GM18505 (cell line): ENCODE data around the gene EXOC8.

Experiments used
- ATAC-seq: cut with Tn5 transposase; IDR thresholded peaks from one replicate; pipeline ENCODE4 v1.9.1; 2021; ENCODE audit not compliant: unreplicated experiment
- POLR2A ChIP-seq: IDR thresholded peaks from 4 replicates; pipeline ENCODE4 v1.6.1; 2011; ENCODE audit warnings: borderline replicate concordance; ENCODE audit not compliant: insufficient read depth, insufficient read length; ENCODE audit errors: extremely low read depth

Gene EXOC8

GRCh38 chr1:231315887-231316286 is 21.8 kb downstream of the EXOC8 start:
- peak; percentile 74 for ATAC-seq
- TF ChIP-seq POLR2A = no peak

- ATAC-seq = no peak
- no peak for TF ChIP-seq POLR2A
These were observed 24.0 kb downstream of the EXOC8 start for GRCh38 chr1:231313661-231314060.

DNA sequence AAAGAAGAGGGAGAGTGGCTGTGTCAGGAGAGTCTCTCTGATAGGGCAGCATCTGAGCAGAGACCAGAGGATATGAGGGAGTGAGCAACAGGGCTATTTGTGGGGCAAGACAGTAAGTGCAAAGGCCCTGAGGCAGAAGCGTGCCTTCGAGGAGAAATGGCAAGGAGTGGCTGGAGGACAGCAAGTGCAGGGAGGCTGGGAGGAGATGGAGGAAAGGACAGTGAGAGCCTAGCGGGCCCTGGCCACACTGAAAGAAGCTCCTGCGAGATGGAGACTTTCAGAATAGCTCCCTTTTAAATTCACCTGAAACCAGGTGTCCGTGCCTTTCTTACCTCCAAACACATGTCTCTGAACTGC is 25.2 kb downstream of the EXOC8 start:
- ATAC-seq = no peak
- no peak for TF ChIP-seq POLR2A

DNA sequence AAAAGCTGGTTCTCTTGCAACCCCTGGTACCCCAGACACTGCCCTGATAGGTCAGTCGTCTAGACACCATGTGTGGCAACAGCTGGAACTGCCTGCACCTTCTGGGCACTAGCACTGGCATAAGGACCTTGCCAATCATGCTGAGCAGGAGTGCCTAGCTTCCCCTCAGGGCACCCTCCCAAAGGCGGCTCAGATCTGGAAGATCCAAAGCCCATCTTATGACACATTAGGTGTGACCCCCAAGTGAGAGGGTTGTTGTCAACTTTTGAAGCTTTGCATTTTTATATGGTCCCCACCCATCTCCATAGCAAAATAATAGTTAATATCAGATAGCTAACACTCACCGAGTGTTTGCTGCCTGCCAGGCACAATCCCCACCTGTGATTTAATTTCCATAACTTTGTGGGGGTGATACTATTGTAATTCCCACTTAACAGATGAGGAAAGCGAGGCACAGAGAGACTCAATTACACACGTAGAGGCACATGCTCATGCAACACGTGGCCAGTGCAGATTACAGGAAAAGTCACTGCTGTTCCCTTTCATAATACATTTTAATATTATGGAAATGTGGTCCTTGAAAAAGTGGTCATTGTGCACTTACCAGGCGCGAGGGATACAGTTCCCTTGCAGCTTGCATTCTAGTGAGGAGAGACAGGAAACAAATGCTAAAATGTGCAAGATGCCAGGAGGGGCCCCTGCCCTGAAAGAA is 25.8 kb downstream of the EXOC8 start:
- no peak for TF ChIP-seq POLR2A
- ATAC-seq = no peak

DNA sequence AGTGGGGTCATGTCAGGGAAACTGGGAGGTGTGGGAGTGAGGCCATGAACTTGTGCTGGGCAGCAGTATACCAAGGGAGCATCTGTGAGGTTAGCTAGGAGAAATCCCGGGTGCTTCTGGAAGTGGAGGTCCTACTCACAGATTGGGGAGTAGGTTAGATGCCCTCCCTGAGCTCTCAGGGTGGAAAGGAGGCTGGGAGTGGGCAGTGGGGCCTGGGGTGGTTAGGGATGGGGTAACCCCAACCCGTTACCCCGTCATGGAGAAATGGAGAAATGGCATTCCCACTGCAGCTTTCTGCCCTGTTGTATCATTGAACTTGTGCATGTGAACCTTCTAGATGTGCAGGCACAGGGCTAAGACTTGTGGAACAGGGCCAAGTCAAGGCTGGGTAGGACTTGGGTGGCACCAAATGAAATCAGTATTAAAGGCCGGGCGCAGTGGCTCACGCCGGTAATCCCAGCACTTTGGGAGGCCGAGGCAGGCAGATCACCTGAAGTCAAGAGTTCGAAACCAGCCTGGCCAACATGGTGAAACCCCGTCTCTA is 27.2 kb downstream of the EXOC8 start:
- no peak for TF ChIP-seq POLR2A
- ATAC-seq = no peak

- TF ChIP-seq POLR2A = no peak
- no peak for ATAC-seq
These were observed 35.7 kb downstream of the EXOC8 start for GRCh38 chr1:231301990-231302389.

- no peak for TF ChIP-seq POLR2A
- ATAC-seq = no peak
These were observed 41.7 kb downstream of the EXOC8 start for GRCh38 chr1:231295938-231296337.

DNA sequence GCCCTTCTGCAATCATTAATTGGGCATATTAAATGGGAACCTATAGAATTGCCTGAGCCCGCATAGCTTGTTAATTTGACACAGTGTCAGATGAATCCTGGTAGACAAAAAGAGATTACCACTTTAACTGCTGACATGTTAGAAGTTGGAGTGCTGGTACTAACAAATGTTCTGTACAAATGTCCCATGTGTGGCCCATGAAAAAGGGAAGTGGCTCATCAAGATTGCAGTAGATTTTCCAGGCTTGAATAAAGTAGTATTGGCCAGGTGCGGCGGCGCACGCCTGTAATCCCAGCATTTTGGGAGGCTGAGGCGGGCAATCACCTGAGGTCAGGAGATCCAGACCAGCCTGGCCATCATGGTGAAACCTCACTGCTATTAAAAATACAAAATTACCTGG is 51.0 kb downstream of the EXOC8 start:
- TF ChIP-seq POLR2A = no peak
- no peak for ATAC-seq

GRCh38 chr1:231284441-231284840 is 53.2 kb downstream of the EXOC8 start:
- no peak for TF ChIP-seq POLR2A
- no peak for ATAC-seq
